ENCODE results near the gene TBC1D13.
"Not testable (repeated sequence)": the region's sequence is repeated elsewhere in the genome, so short reads cannot be mapped to it uniquely, and the experiment has no call there.

Gene TBC1D13

GRCh38 chr9:128786681-128787601, at the start of gene TBC1D13:
TBC1D13 (plus strand) TSS chr9:128787253; CDS start chr9:128787354, 101 bp downstream.
- DNase-seq, result peak; percentile 81

GRCh38 chr9:128742401-128742800, 44.7 kb upstream of the TBC1D13 start:
- no peak for DNase-seq

GRCh38 chr9:128743421-128743820, 43.6 kb upstream of the TBC1D13 start:
- DNase-seq, result no peak

GRCh38 chr9:128747241-128747640, 39.8 kb upstream of the TBC1D13 start:
- no peak for DNase-seq

- no peak for DNase-seq
Observed at GRCh38 chr9:128750926-128751595, 36.0 kb upstream of the TBC1D13 start.

GRCh38 chr9:128753627-128754026, 33.4 kb upstream of the TBC1D13 start:
- no peak for DNase-seq

GRCh38 chr9:128757602-128758001, 29.5 kb upstream of the TBC1D13 start:
- DNase-seq, result no peak

GRCh38 chr9:128762671-128763449, 24.2 kb upstream of the TBC1D13 start:
- no peak for DNase-seq

GRCh38 chr9:128764361-128764760, 22.7 kb upstream of the TBC1D13 start:
- DNase-seq, result no peak

- no peak for DNase-seq
Observed at GRCh38 chr9:128765499-128765898, 21.6 kb upstream of the TBC1D13 start.

GRCh38 chr9:128768606-128769005, 18.4 kb upstream of the TBC1D13 start:
- DNase-seq, result no peak

- DNase-seq, result no peak
Observed at GRCh38 chr9:128770286-128771030, 16.6 kb upstream of the TBC1D13 start.

- DNase-seq, result no peak
Observed at GRCh38 chr9:128771094-128771721, 15.8 kb upstream of the TBC1D13 start.

GRCh38 chr9:128771745-128772519, 15.1 kb upstream of the TBC1D13 start, which contains the start of gene ZER1:
ZER1 (minus strand) TSS chr9:128771927; CDS start chr9:128755565, 16,362 bp downstream.
- DNase-seq, result peak; percentile 87

- no peak for DNase-seq
Observed at GRCh38 chr9:128773049-128773448, 14.0 kb upstream of the TBC1D13 start.

- no peak for DNase-seq
Observed at GRCh38 chr9:128774804-128775203, 12.2 kb upstream of the TBC1D13 start.

GRCh38 chr9:128780093-128780492, 7.0 kb upstream of the TBC1D13 start:
- DNase-seq, result not testable (repeated sequence)

GRCh38 chr9:128781187-128782070, 5.6 kb upstream of the TBC1D13 start:
- DNase-seq, result no peak

- DNase-seq, result no peak
Observed at GRCh38 chr9:128782669-128783068, 4.4 kb upstream of the TBC1D13 start.

GRCh38 chr9:128785427-128785826, 1.6 kb upstream of the TBC1D13 start:
- no peak for DNase-seq
